GM19240 (cell line): ENCODE results near the gene ARF5.
"Not testable (repeated sequence)": the region's sequence is repeated elsewhere in the genome, so short reads cannot be mapped to it uniquely, and the experiment has no call there.

ENCODE experiments used
- DNase-seq: peaks from one replicate; pipeline ENCODE4 v3.0.0; 2011; ENCODE audit warnings: low spot score; ENCODE audit not compliant: insufficient read length

ARF5 gene

GRCh38 chr7:127588019-127588696 lies at the start of gene ARF5:
ARF5 (plus strand) TSS chr7:127588411; CDS start chr7:127588499, 88 bp downstream.
- DNase-seq, result peak; percentile 87

GRCh38 chr7:127539116-127539515 lies 49.1 kb upstream of the ARF5 start:
- DNase-seq, result no peak

GRCh38 chr7:127540461-127540860 lies 47.8 kb upstream of the ARF5 start:
- not testable (repeated sequence) for DNase-seq

- DNase-seq, result no peak
Measured at GRCh38 chr7:127541548-127541947, 46.7 kb upstream of the ARF5 start.

GRCh38 chr7:127546313-127546712 lies 41.9 kb upstream of the ARF5 start:
- DNase-seq, result no peak

- DNase-seq, result no peak
Measured at GRCh38 chr7:127550247-127550646, 38.0 kb upstream of the ARF5 start.

GRCh38 chr7:127551941-127552340 lies 36.3 kb upstream of the ARF5 start:
- no peak for DNase-seq

GRCh38 chr7:127556404-127556803 lies 31.8 kb upstream of the ARF5 start:
- DNase-seq, result no peak

GRCh38 chr7:127557803-127558202 lies 30.4 kb upstream of the ARF5 start:
- DNase-seq, result no peak

- DNase-seq, result no peak
Measured at GRCh38 chr7:127566242-127566641, 22.0 kb upstream of the ARF5 start.

GRCh38 chr7:127568034-127568433 lies 20.2 kb upstream of the ARF5 start:
- DNase-seq, result not testable (repeated sequence)

GRCh38 chr7:127571741-127572505 lies 16.3 kb upstream of the ARF5 start:
- DNase-seq, result no peak

- no peak for DNase-seq
Measured at GRCh38 chr7:127578036-127578684, 10.1 kb upstream of the ARF5 start.

GRCh38 chr7:127578711-127579275 lies 9.4 kb upstream of the ARF5 start:
- DNase-seq, result no peak

- no peak for DNase-seq
Measured at GRCh38 chr7:127580612-127581011, 7.6 kb upstream of the ARF5 start.

- DNase-seq, result no peak
Measured at GRCh38 chr7:127581716-127582115, 6.5 kb upstream of the ARF5 start.

- no peak for DNase-seq
Measured at GRCh38 chr7:127582361-127582760, 5.8 kb upstream of the ARF5 start.

- no peak for DNase-seq
Measured at GRCh38 chr7:127584648-127585043, 3.6 kb upstream of the ARF5 start.

- peak; percentile 91 for DNase-seq
Measured at GRCh38 chr7:127585044-127585953, 2.9 kb upstream of the ARF5 start, which contains the start of gene GCC1. GCC1 (minus strand) TSS chr7:127585596; CDS start chr7:127585182, 414 bp downstream.

- DNase-seq, result no peak
Measured at GRCh38 chr7:127586346-127586745, 1.9 kb upstream of the ARF5 start.

- no peak for DNase-seq
Measured at GRCh38 chr7:127587663-127588018, 570 bp upstream of the ARF5 start.
